ENCODE data around the gene DHX8.
"Not testable (repeated sequence)": the region's sequence is repeated elsewhere in the genome, so short reads cannot be mapped to it uniquely, and the experiment has no call there.

Gene DHX8

GRCh38 chr17:43445009-43445589 lies 38.7 kb upstream of the DHX8 start:
- DNase-seq (ENCODE audit: insufficient read length, low spot score) (no peak), FAIRE-seq (no peak)

DNA sequence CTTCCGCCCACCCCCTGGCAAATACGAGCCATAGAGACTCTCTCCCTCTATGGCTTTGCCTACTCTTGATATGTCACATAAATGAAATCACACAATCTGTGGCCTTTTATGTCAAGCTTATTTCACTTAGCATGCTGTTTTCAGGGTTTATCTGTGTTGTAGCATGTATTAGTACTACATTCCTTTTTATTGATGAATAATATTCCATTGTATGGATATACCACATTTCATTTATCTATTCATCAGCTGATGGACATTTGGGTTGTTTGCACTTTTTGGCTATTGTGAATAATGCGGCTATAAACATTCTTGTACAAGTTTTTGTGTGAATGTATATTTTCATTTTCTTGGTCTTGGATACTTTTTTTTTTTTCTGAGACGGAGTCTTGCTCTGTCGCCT lies 37.0 kb upstream of the DHX8 start:
- no peak for TF ChIP-seq SPI1 (IDR thresholded peaks at IDR 0.05; ENCODE audit: low read depth, low read length)
- TF ChIP-seq TAF1 (IDR thresholded peaks at IDR 0.05; ENCODE audit: low read depth, low read length): no peak
- no peak for TF ChIP-seq PAX5 (IDR thresholded peaks at IDR 0.05; ENCODE audit: insufficient read depth, low read length, severe bottlenecking)
- TF ChIP-seq POU2F2 (IDR thresholded peaks at IDR 0.05; ENCODE audit: low read depth, low read length): no peak
- TF ChIP-seq POLR2AphosphoS5 (IDR thresholded peaks at IDR 0.05; ENCODE audit: low read depth, low read length): no peak
- TF ChIP-seq POLR2A (IDR thresholded peaks at IDR 0.05; ENCODE audit: low read depth, low read length): no peak
- FAIRE-seq (no peak), DNase-seq (ENCODE audit: insufficient read length, low spot score) (no peak)

More at GRCh38 chr17:43445009-43445589, 38.7 kb upstream of the DHX8 start:
- TF ChIP-seq POU2F2 (IDR thresholded peaks at IDR 0.05; ENCODE audit: low read depth, low read length) (no peak), SPI1 (IDR thresholded peaks at IDR 0.05; ENCODE audit: low read depth, low read length) (no peak), PAX5 (IDR thresholded peaks at IDR 0.05; ENCODE audit: insufficient read depth, low read length, severe bottlenecking) (no peak), POLR2AphosphoS5 (IDR thresholded peaks at IDR 0.05; ENCODE audit: low read depth, low read length) (no peak), POLR2A (IDR thresholded peaks at IDR 0.05; ENCODE audit: low read depth, low read length) (no peak), TAF1 (IDR thresholded peaks at IDR 0.05; ENCODE audit: low read depth, low read length) (no peak)

GRCh38 chr17:43448720-43449469 lies 34.9 kb upstream of the DHX8 start:
- no peak for FAIRE-seq
- TF ChIP-seq TAF1 (IDR thresholded peaks at IDR 0.05; ENCODE audit: low read depth, low read length): no peak
- no peak for TF ChIP-seq POLR2AphosphoS5 (IDR thresholded peaks at IDR 0.05; ENCODE audit: low read depth, low read length)
- no peak for TF ChIP-seq PAX5 (IDR thresholded peaks at IDR 0.05; ENCODE audit: insufficient read depth, low read length, severe bottlenecking)
- no peak for TF ChIP-seq SPI1 (IDR thresholded peaks at IDR 0.05; ENCODE audit: low read depth, low read length)
- no peak for TF ChIP-seq POU2F2 (IDR thresholded peaks at IDR 0.05; ENCODE audit: low read depth, low read length)
- no peak for TF ChIP-seq POLR2A (IDR thresholded peaks at IDR 0.05; ENCODE audit: low read depth, low read length)
- no peak for DNase-seq (ENCODE audit: insufficient read length, low spot score)

- no peak for TF ChIP-seq POLR2A (IDR thresholded peaks at IDR 0.05; ENCODE audit: low read depth, low read length)
- TF ChIP-seq PAX5 (IDR thresholded peaks at IDR 0.05; ENCODE audit: insufficient read depth, low read length, severe bottlenecking): no peak
- no peak for TF ChIP-seq POLR2AphosphoS5 (IDR thresholded peaks at IDR 0.05; ENCODE audit: low read depth, low read length)
- TF ChIP-seq POU2F2 (IDR thresholded peaks at IDR 0.05; ENCODE audit: low read depth, low read length): no peak
- TF ChIP-seq SPI1 (IDR thresholded peaks at IDR 0.05; ENCODE audit: low read depth, low read length): no peak
- TF ChIP-seq TAF1 (IDR thresholded peaks at IDR 0.05; ENCODE audit: low read depth, low read length): no peak
- no peak for FAIRE-seq
These were observed 34.1 kb upstream of the DHX8 start for GRCh38 chr17:43449470-43450248.

DNA sequence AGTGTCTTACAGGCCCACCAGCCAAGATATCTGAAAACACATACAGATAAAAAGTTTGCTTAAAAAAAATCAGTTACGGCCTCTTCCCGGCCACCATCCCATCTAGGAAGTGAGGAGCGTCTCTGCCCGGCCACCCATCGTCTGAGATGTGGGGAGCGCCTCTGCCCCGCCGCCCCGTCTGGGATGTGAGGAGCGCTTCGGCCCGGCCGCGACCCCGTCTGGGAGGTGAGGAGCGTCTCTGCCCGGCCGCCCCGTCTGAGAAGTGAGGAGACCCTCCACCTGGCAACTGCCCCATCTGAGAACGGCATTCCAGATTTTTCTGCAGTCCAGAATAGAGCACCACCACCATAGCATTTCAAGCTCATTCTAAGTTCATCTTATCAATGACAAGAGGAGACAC lies 33.0 kb upstream of the DHX8 start:
- DNase-seq (ENCODE audit: insufficient read length, low spot score): not testable (repeated sequence)
- FAIRE-seq: peak; percentile 56

More at GRCh38 chr17:43449470-43450248, 34.1 kb upstream of the DHX8 start:
- DNase-seq (ENCODE audit: insufficient read length, low spot score): no peak

DNA sequence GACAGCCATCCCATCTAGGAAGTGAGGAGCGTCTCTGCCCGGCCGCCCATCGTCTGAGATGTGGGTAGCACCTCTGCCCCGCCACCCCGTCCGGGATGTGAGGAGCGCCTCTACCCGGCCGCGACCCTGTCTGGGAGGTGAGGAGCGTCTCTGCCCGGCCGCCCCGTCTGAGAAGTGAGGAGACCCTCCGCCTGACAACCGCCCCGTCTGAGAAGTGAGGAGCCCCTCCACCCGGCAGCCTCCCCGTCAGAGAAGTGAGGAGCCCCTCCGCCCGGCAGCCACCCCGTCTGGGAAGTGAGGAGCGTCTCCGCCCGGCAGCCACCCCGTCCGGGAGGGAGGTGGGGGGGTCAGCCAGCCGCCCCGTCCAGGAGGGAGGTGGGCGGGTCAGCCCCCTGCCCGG lies 32.0 kb upstream of the DHX8 start:
- not testable (repeated sequence) for FAIRE-seq; DNase-seq (ENCODE audit: insufficient read length, low spot score)

DNA sequence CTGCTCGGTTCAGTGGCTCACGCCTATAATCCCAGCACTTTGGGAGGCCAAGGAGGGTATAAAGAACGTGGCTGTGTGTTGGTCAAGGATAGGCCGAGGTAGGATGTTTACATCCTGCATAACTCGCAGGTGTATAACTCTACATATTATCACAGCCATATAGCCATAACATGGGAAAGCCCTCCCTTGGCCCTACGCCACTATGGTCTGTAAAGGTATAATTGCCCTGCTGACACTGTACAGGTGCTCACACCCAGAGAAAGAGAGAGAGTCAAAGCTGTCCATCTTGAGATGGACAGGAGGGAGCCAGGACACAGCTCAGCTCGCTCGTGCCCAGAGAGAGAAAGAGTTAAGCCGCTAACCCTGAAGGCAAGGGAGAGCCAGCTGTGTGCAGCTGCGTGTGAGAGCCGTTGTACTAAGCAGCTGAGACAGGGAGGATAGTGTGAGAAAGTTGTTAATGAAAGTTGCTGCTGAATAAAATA lies 30.4 kb upstream of the DHX8 start:
- DNase-seq (ENCODE audit: insufficient read length, low spot score) (no peak), FAIRE-seq (no peak)
- TF ChIP-seq POU2F2 (IDR thresholded peaks at IDR 0.05; ENCODE audit: low read depth, low read length) (no peak), POLR2AphosphoS5 (IDR thresholded peaks at IDR 0.05; ENCODE audit: low read depth, low read length) (no peak), PAX5 (IDR thresholded peaks at IDR 0.05; ENCODE audit: insufficient read depth, low read length, severe bottlenecking) (no peak), POLR2A (IDR thresholded peaks at IDR 0.05; ENCODE audit: low read depth, low read length) (no peak), SPI1 (IDR thresholded peaks at IDR 0.05; ENCODE audit: low read depth, low read length) (no peak), TAF1 (IDR thresholded peaks at IDR 0.05; ENCODE audit: low read depth, low read length) (no peak)

DNA sequence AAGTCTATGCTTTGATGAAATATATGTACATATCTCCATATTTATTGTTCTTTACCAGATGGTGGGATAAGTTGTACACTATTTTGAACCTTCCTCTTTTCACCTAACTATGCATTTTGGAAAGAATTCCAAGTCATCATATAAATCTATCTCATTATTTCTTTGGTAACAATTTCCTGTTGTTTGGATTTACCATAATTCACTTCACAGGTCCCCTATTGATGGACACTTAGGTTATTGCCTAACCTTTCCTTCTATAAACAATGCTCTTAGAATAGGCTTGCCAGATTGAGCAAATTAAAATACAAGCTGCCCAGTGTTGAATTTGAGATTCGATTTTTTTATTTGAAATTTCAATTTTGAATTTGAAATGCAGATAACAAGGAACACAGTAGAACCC lies 28.9 kb upstream of the DHX8 start:
- FAIRE-seq (no peak), DNase-seq (ENCODE audit: insufficient read length, low spot score) (no peak)
- TF ChIP-seq SPI1 (IDR thresholded peaks at IDR 0.05; ENCODE audit: low read depth, low read length): no peak
- no peak for TF ChIP-seq POLR2A (IDR thresholded peaks at IDR 0.05; ENCODE audit: low read depth, low read length)
- TF ChIP-seq TAF1 (IDR thresholded peaks at IDR 0.05; ENCODE audit: low read depth, low read length): no peak
- no peak for TF ChIP-seq PAX5 (IDR thresholded peaks at IDR 0.05; ENCODE audit: insufficient read depth, low read length, severe bottlenecking)
- no peak for TF ChIP-seq POLR2AphosphoS5 (IDR thresholded peaks at IDR 0.05; ENCODE audit: low read depth, low read length)
- TF ChIP-seq POU2F2 (IDR thresholded peaks at IDR 0.05; ENCODE audit: low read depth, low read length): no peak

DNA sequence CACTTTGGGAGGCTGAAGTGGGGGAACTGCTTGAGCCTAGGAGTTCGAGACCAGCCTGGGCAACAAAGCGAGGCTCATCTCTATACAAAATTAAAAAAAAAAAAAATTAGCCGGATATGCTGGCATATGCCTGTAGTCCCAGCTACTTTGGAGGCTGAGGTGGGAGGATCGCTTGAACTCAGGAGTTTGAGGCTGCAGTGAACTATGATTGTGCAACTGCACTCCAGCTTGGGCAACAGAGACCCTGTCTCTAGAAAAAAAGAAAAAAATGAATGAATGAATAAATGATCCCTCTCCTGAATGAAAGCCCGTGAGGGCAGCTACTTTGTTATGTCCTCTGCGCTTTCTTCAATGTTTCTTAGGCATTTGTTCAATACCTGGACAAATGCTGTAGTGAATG lies 27.7 kb upstream of the DHX8 start:
- TF ChIP-seq TAF1 (IDR thresholded peaks at IDR 0.05; ENCODE audit: low read depth, low read length) (no peak), PAX5 (IDR thresholded peaks at IDR 0.05; ENCODE audit: insufficient read depth, low read length, severe bottlenecking) (no peak), POU2F2 (IDR thresholded peaks at IDR 0.05; ENCODE audit: low read depth, low read length) (no peak)
- FAIRE-seq (no peak), DNase-seq (ENCODE audit: insufficient read length, low spot score) (no peak)

Measured in GM12891 (cell line).